HG03565 (cell line): ENCODE results near the gene UNC93B1.
"Not testable (repeated sequence)": the region's sequence is repeated elsewhere in the genome, so short reads cannot be mapped to it uniquely, and the experiment has no call there.

Experiments used
- ATAC-seq: cut with Tn5 transposase; IDR thresholded peaks from one replicate; pipeline ENCODE4 v1.9.1; 2021; ENCODE audit warnings: mild to moderate bottlenecking, moderate library complexity; ENCODE audit not compliant: unreplicated experiment

The UNC93B1 gene

GRCh38 chr11:67946403-67946802 lies 57.5 kb downstream of the UNC93B1 start:
- not testable (repeated sequence) for ATAC-seq

GRCh38 chr11:67943406-67943805 lies 60.5 kb downstream of the UNC93B1 start:
- not testable (repeated sequence) for ATAC-seq
